GM18498 (cell line): ENCODE measurements around the gene ITGB3.
A peak's percentile ranks its signal among the peaks of the same experiment; 100 is the strongest.

ENCODE experiments used
- ATAC-seq: cut with Tn5 transposase; IDR thresholded peaks from one replicate; pipeline ENCODE4 v1.9.1; 2021; ENCODE audit warnings: mild to moderate bottlenecking, moderate library complexity; ENCODE audit not compliant: unreplicated experiment

ITGB3 gene

GRCh38 chr17:47295874-47296255, 42.2 kb downstream of the ITGB3 start:
- no peak for ATAC-seq

- ATAC-seq, result no peak
These were observed 44.2 kb downstream of the ITGB3 start for GRCh38 chr17:47297661-47298400.

- ATAC-seq, result no peak
These were observed 45.1 kb downstream of the ITGB3 start for GRCh38 chr17:47298712-47299111.

DNA sequence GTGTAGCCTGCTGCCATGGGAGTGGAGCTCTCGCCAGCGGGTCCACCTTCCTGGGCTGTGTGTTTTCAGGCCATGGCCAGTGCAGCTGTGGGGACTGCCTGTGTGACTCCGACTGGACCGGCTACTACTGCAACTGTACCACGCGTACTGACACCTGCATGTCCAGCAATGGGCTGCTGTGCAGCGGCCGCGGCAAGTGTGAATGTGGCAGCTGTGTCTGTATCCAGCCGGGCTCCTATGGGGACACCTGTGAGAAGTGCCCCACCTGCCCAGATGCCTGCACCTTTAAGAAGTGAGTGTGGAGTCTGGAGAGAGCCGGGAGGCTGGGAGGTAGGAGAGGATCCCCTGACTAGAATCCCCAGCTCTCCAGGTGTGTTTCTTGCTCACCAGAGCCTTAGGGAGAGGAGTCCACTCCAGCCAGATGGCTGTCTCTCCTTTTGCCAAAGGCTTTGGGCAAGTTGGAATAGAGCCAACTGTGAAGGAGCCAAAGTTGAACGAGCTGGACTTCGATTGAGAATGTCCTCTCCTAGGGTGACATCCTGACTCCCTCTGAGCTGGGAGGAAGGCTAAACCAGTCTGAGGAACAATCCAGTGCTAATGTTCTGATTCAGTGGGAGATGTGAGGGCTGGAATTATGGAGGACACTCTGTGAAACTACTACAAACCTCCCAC, 45.7 kb downstream of the ITGB3 start:
- ATAC-seq, result no peak

DNA sequence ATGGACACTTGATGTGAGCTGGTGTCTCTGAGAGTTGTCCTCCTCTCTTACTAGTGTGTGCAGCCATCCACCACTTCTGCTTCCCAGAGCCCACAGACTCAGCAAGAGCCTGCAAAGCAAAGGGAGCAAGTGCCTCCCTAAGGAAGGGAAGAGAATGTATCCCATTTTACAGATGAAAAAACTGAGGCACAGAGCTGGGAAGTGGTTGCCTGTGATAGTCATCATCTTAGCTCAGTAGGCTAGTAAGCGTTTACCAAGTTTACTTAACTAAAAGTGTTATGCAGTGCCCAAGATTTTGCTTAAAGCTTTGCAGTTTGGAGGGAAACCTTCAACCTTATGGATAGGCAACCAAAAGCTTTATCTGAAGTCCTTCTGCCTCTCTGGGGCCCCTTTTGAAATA, 47.1 kb downstream of the ITGB3 start:
- no peak for ATAC-seq

DNA sequence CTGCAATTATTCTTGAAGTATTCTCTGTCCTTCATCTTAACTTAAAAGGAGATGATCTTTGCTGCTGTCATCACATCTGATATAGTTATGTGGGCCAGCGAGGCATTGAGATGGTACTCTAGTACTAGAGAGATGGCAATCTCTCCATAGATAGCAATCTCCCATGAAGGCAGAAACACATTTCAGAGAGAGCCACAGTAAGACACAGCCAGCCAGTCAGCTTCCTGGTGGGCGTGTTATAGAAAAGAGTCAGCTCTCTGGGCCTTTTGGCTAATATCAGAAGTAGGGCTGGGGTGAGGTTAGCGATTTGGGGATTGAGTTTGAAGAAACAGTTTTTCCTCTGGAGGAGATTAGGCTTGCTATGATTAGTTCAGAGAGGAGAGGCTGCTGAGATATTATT, 47.5 kb downstream of the ITGB3 start:
- no peak for ATAC-seq

DNA sequence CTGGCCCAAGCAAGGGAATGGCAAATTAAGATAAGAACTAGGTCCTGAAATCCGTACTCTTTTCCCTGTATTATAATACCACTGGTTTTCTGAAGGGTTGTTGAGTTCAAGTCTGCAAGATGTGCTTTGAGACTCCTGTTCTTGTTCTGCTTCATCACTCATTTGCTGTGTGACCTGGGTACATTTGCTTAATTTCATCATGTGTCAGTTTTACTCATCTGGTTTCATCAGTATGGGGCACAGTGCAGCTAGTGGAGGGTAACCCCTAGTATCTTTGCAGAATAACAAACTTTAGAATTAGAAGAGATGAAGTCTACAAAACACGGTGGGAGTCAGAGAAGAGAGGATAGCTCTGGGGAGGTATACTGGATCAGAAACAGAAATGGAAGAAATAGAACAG, 48.2 kb downstream of the ITGB3 start:
- no peak for ATAC-seq

DNA sequence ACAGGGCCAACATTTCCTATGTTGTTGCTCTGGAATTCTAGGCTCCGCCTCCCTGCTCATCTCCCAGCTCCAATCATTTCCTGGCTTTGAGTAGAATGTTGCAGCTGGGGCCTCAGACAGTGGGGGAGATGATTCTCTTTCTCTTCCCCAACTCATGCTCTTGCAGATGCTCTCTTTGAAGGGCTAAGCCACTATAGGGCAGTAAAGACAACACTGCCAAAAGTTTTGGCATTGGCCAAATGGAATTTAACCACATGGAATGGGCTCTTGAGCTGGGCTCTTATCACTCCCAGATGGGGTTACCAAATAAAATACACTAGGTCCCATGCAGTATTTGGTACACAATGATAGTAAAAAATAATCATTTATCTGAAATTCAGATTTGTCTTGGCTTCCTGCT, 50.6 kb downstream of the ITGB3 start:
- no peak for ATAC-seq

GRCh38 chr17:47305302-47305923, 51.8 kb downstream of the ITGB3 start:
- no peak for ATAC-seq

DNA sequence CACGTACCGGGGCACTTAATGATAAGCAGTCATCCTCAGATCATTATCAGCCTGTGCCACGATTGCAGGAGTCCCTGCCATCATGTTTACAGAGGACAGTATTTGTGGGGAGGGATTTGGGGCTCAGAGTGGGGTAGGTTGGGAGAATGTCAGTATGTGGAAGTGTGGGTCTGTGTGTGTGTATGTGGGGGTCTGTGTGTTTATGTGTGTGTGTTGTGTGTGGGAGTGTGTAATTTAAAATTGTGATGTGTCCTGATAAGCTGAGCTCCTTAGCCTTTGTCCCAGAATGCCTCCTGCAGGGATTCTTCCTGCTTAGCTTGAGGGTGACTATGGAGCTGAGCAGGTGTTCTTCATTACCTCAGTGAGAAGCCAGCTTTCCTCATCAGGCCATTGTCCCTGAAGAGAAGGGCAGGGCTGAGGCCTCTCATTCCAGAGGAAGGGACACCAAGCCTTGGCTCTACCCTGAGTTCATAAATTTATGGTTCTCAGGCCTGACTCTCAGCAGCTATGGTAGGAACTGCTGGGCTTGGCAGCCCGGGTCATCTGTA, 56.6 kb downstream of the ITGB3 start:
- no peak for ATAC-seq

DNA sequence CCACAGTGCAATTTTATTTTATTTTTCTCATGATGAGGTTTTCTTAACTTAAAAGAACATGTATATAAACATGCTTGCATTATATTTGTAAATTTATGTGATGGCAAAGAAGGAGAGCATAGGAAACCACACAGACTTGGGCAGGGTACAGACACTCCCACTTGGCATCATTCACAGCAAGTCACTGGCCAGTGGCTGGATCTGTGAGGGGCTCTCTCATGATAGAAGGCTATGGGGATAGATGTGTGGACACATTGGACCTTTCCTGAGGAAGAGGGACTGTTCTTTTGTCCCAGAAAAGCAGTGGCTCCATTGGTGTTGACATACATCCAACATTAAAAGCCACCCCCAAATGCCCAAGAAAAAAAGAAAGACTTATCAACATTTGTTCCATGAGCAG, 57.8 kb downstream of the ITGB3 start:
- no peak for ATAC-seq

GRCh38 chr17:47315451-47316266, 62.0 kb downstream of the ITGB3 start:
- ATAC-seq, result no peak

DNA sequence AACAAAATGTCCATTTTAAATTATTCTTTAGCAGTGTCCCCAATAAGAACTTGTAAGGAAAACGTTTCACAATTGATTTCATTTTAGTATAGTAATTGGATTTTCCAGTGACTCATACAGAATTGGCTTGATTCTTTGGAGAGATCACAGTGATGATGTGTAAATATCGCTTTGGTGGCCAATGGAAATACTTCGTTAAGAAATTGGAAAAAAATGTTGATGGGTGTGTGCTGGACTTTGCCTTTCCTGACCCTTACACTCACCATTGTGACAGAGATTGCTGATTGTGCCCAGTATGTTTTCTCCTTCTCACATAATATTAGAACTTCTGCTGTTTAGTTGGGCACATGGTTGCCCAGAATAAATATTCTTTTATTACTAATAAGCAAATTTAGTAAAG, 62.7 kb downstream of the ITGB3 start:
- ATAC-seq, result no peak

DNA sequence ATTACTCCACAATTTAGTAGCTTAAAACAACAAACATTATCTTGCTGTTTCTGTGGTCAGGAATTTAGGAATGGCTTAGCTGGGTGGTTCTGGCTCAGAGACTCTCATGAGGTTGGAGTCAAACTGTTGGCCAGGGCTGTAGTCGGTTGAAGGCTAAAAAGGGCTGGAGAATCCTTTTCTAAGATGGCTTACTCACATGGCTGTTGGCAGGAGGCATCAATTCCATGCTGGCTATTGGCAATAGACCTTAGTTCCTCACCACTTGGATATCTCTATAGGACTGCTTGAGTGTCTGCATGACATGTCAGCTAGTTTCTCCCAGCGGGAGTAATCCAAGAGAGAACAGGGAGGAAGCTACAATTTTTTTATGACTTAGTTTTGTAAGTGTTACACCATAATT, 63.5 kb downstream of the ITGB3 start:
- no peak for ATAC-seq

- no peak for ATAC-seq
These were observed 64.7 kb downstream of the ITGB3 start for GRCh38 chr17:47318197-47318918.

GRCh38 chr17:47320879-47321502, 67.4 kb downstream of the ITGB3 start:
- ATAC-seq, result no peak

DNA sequence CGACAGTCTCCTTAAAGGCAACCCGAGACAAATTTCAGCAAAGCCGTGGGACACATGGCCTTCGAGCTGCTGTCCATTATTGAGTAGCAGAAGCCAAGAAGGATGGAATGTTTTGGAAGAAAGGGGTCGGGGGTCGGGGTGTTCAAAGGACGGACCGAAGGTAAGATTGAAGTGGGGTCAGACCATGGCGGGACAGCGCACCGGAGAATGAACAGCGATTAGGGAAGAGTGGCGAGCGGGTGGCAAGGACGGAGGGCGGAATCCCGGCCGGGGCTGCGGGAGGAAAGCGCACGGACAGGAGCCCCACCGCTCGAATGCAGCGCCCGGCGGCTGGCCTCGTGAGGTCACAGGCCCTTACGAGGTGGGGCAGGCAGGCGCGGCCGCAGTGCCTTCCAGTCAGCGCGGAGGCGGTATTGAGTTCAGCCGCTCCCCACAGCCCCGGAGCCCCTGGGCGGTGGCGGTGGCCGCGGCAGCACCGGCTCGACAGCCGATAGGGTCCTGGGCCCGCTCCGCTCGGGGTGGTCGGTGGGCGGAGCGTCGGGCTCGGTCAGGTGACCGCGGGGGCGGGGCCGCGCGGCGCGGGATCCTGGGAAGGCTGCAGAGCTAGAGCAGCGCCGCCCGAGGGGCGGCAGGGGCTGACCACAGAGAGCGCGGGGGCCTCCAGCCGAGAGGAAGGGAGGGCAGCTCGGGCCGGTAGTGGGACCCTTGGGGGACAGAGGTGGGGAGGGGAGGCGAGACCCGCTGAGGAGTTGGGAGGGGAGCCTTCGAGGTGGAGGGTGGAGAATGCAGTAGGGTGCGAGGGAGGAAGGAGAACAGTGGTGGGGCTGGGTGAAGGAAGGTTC, 70.0 kb downstream of the ITGB3 start, which contains the start of gene EFCAB13:
EFCAB13 (plus strand) TSS at position 574 of the 842 bp plus-strand sequence. CDS start 4,399 bp downstream, outside the sequence.
- ATAC-seq, result peak; percentile 86

DNA sequence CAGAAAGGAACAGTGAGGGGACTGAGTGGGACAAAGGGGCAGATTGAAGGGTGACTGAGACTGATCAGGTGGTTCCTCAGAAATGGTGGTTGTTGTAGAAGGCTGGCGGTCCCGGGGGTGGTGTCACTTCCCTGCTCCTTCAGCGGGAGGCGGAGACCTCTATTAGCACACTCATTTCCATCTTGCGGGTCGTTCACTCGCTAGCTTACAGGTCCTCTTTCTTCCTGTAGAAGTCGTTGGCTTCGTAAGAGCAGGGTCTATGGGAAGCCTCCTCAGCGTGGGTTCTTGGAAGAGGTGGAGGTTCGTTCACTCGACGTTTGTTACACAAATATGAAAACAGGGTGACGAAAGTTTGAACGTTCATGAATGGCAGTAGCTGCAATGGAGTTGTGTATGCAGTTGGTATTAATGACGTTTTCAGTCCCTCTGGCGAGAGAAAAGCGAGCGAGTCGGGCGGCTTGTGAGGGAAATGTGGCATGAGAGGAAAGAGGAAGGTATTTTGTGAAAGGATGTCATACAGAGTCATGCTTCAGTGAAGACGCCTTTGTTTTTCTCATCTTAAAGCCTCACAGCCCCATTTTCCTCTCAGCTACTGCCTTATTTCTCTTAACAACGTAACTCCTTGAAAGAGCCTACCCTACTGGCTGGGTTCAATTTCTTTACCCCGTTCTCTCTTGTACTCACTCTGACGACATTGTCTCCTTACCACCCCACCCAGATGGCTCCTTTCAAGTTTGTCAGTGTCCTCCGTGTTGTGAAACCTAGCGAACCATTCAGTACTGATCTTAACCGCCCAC, 70.8 kb downstream of the ITGB3 start:
- peak; percentile 35 for ATAC-seq
